ENCODE measurements around the gene SLC16A3.

The SLC16A3 gene

DNA sequence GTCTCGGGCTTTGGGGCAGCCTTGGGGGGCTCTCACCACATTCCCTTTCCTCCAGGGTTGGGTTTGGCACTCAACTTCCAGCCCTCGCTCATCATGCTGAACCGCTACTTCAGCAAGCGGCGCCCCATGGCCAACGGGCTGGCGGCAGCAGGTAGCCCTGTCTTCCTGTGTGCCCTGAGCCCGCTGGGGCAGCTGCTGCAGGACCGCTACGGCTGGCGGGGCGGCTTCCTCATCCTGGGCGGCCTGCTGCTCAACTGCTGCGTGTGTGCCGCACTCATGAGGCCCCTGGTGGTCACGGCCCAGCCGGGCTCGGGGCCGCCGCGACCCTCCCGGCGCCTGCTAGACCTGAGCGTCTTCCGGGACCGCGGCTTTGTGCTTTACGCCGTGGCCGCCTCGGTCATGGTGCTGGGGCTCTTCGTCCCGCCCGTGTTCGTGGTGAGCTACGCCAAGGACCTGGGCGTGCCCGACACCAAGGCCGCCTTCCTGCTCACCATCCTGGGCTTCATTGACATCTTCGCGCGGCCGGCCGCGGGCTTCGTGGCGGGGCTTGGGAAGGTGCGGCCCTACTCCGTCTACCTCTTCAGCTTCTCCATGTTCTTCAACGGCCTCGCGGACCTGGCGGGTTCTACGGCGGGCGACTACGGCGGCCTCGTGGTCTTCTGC, 8.4 kb downstream of the SLC16A3 start:
- DNase-seq: no peak

DNA sequence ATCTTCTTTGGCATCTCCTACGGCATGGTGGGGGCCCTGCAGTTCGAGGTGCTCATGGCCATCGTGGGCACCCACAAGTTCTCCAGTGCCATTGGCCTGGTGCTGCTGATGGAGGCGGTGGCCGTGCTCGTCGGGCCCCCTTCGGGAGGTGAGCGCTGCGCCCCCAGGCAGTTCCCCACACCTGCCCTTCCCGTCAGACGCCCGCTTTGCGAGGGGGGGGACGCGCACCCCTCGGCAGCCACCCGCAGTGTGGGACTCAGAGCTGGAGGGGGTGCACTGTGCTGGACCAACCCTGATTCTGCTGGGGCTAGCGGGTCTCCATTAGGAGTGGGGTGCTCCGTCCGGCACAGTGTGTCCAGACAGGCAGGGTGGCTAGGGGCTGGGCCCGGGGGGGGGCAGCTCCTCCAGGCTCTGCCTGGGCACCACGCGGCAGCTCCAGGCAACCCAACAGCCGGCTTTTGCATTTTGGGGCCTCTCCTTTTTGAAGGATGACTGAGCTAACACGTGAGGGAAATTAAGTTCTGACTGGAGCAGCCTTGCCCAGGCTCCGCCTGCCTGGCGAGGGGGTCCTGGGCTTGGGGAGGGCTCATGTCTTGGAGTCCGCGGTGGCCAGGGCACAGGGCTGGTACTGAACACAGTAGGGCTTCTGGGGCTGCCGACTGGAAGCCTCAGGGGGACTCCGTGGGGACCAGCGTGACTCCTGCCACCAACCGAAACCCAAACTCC, 9.1 kb downstream of the SLC16A3 start:
- no peak for DNase-seq

- peak; percentile 50 for DNase-seq
Measured at GRCh38 chr17:82238472-82239201, 9.8 kb downstream of the SLC16A3 start.

DNA sequence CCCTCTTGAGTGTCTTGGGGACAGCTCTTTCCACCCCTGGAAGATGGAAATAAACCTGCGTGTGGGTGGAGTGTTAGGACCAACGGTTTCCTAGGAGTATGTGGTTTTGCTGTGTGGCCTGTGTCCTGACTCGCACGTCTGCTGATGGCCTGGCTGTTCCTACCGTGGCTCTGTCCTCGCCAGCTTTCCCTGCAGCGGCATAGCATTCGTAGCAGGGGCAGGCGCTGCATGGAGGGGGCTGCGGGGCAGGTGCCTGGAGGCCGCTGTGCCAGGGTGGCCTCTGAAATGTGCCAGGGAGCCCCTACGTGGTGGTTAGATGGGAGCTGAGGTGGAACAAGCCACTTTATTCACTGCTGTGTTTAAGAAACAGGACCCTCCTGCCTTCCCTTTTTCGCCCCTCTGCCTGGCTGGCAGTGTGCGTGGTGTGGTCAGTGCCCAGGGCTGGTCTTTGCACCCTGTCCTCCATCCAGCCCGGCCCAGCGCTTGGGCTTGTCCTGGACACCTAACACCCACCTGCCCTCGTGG, 10.6 kb downstream of the SLC16A3 start:
- no peak for DNase-seq

- DNase-seq: no peak
Measured at GRCh38 chr17:82239926-82240505, 11.2 kb downstream of the SLC16A3 start.

GRCh38 chr17:82240506-82241182, 11.8 kb downstream of the SLC16A3 start:
- DNase-seq: no peak

DNA sequence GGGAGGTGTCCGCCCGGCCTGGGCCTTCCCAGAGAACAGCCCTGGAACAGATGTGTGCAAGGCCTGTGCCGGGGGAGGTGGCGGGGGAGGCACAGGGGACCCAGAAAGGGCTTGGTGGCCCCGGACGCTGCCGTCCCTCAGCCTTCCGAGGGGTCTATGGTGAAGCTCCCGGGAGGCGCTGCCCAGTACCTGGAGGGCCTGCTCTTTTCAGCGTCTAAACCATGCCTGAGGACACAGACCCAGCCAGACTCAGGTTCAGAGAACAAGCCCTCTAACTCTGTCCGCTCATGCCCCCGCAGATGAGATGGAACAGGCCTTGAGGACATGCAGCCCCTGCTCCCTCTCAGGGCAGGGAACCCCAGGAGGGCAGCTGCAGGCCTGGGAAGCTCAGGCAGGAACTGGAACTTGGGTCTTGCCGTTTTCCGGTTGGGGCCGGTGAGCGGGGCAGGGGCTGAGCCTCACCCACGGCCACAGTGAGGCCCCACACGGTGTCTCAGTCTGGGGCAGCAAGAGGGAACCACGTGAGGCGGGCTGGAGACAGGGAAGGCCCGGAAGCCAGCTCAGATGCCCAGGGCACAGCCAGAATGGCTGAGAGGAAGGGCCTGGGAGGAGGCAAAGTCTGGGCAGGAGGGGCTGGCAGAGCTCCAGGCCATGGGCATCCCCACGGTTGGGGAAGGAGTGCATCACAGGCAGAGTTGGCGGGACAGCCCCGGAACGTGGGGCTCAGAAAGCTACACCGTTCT, 12.5 kb downstream of the SLC16A3 start:
- no peak for DNase-seq

DNA sequence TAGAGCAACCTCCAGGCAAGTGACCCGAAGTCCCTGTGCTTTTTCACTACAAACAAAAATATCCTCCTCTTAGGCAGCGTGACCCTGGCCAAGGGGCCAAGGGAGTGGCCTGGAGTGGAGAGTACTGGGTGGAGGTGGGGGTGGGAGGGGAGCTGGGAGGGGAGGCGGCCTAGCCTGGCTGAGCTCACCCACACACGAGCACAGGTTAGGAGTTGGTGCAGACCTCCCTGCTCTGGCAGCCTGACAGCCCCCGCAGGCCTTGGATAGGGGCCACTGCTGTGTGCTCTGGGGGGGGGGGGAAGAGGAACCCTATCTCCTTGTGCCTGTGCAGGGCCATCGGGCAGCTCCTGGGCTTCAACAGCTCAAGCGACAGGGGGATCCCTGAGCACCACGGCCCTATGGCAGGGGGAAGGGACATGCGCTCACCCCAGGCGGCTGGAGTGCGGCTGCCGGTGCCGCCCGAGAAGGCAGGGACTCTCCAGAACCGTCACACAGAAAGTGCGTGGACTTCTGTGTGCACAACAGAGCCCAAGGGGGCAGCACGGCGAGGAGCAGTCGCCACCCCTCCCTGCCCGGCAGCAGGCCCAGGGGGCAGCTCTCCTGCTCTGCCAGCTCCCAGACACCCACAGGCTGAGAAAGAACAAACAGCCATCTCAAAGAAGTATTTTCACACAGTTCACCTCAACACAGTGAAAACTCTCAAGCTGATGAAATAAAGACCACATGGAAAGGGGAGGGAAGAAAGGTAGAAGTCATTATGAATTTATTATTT, 13.3 kb downstream of the SLC16A3 start:
- no peak for DNase-seq

- DNase-seq: no peak
Measured at GRCh38 chr17:82242698-82242976, 13.8 kb downstream of the SLC16A3 start.

DNA sequence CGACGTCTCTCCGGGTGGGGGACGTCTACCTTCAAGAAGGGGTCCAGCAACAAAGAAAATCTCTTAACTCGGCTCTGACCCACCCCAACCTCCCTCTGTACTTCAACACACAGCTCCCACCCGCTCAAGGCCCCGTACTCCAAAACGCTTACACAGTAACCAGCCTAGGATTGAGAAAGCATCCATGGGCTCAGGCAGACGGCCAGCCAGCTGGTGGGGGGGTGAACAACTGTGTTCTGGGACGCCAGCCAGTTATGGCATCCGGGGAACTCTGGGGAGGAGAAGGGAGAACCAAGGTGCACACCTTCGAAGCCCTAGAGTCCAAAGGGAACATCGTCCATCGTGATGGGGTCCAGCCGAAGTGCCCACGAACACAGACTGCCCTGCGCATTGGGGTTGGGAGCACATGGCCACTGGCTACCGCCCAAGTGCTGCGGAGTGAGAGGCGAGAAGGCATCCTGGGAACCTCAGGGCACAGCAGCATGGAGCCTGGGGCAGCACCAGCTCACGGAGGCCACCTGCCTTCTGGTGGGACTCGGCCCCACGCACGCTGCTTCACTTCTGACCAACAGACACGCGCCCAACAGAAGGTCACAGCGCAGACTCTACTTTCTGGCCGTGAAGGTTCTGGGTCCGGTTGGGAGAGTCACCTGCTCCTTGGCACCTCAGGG, 14.3 kb downstream of the SLC16A3 start:
- no peak for DNase-seq

DNA sequence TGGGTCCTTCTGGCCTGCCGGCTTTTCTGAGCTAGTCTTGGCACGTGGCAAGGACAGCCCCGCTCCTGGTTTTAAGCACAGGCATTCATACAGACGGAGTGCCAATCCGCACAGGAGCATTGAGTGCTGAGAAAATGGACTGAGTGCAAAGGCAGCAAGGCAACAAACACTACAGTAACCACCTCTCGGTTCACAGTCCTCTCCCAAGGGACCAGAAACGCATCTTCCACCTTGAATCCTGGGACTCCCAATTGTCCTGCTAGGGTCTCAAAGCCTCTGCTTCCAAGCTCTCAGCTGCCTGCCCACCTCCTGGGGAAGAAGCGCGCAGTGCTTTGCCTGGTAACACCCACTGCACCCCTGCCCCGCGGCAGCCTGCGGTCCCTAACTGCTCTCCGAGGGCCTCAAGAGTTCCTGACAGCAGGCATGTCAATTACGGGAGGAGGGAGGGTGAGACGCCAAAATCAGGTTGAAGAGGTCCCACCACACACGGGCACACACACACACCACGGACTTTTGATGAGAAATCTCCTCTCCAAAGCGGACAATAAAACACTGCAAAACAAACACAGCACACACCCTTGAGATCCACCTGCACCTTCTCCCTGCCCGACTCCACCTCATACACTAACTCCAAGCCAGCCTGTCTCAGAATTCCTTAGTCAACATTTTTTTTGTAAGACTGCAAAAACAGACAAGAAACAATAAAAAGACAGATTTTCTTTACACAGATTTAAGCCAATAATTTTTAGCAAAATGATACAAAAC, 15.0 kb downstream of the SLC16A3 start:
- DNase-seq: no peak

GRCh38 chr17:82244413-82245133, 15.7 kb downstream of the SLC16A3 start:
- no peak for DNase-seq

GRCh38 chr17:82245134-82246039, 16.5 kb downstream of the SLC16A3 start:
- no peak for DNase-seq

DNA sequence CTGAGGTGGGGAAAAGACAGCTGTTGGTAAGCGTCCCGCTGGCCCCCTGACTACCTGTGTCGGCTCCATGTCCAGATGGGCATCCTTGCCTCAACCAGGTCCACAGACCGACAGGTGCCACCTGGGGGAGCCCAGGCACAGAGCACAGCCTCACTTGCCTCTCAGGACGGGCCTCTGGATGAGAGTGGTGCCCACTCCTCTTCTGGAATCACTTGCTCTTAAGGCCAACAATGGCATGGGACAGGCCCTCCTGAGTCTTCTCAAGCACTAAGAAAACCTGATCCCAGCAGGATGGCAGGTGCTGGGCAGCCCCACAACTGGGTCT, 17.2 kb downstream of the SLC16A3 start:
- DNase-seq: no peak

- DNase-seq: no peak
Measured at GRCh38 chr17:82246365-82247181, 17.7 kb downstream of the SLC16A3 start.

- DNase-seq: no peak
Measured at GRCh38 chr17:82247182-82247823, 18.5 kb downstream of the SLC16A3 start.
